Left lobe of liver (tissue), 2 donors: ENCODE data around the gene LRRC8C. TPM values are rescaled to one million over a fixed set of nuclear protein-coding genes. Genes with fewer than 3 reads are reported as not detected.

ENCODE experiments used
- ATAC-seq: fragments of 200-7000 bp; cut with Tn5 transposase; one replicate; pipeline ENCODE4 v1.9.1; 2020; ENCODE audit warnings: mild to moderate bottlenecking, moderate library complexity
- DNase-seq: peaks from one replicate; pipeline ENCODE4 v3.0.0-alpha.2; 2020; ENCODE audit warnings: low spot score
- total RNA-seq: library from RNA; stranded (reverse); gene quantifications from one replicate; pipeline ENCODE4 v1.2.1, GENCODE V29; 2021
- donor health status: DM: no; HTN: no; CAD: no; lungs with moderate emphysema.
- donor health status: DM: no; HTN: yes; CAD: no.

The LRRC8C gene
- total RNA-seq, 1 donor from 2014 or later: 0.73 TPM

DNA sequence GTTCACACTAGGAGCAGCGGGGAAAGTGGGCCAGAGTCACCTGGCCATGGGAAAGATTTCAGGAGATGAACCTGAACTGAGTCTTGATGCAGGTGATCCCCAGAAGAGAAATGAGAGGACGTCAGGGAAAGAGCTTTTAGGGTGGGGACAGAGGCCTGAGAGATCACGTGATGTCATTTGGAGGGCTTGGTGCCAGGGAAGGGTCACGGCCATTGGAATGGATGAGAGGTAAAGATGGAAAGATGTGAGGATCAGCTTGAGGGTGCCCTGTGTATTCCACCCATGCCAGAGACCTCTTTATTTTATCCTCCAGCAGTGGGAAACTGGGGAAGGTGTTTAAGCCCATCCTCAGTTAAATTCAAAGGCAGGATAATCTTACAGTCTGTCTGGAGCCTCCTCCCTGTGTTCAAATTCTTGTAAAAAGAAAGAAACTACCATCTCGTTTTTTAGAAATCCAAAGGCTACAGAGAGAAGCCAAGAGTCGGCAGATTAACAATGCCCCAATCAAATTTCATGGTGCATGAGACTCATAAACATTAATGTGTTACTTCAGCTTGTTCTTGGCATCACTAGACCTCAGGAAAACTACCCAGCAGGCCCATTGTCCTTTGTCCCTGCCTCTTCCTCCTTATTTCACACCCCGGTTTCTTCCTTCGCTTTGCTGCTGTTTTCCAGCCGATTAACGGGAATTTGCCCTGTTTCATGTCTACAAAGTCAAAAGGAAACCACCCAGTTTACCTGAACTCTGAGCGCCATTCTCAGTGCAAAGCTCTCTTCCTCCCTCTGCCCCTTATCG lies 94.8 kb downstream of the LRRC8C start:
- ATAC-seq (no peak), DNase-seq (no peak)

DNA sequence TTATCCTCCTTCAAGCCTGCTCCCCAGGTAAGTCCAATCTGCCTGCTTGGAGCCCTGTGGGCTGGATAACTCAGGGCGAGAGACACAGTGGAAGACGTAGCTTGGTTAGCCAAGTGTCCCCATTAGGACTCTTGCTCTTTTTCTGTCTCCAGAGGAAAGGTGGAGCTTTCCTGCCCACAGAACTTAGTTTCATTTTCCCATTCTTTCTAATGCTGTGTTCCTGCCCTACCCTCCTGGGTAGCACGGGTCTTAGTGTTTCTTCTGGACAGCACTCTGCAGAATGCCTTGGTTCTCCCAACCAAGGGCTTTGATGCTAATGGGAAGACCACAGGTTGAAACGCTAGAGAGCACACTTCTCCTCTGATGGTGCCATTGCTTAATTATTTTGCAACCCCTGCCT lies 95.5 kb downstream of the LRRC8C start:
- DNase-seq (no peak), ATAC-seq (peak; percentile 24)

DNA sequence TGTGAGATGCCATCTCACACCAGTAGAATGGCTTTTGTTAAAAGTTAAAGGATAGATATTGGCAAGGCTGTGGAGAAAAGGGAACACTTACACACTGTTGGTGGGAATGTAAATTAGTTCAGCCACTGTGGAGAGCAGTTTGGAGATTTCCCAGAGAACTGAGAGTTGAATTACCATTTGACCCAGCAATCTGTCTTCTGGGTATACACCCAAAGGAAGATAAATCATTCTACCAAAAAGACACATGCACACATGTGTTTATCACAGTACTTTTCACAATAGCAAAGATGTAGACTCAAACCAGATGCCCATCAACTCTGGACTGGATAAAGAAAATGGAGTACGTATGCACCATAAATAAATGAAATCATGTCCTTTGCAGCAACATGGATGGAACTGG lies 99.3 kb downstream of the LRRC8C start:
- ATAC-seq (no peak), DNase-seq (no peak)

DNA sequence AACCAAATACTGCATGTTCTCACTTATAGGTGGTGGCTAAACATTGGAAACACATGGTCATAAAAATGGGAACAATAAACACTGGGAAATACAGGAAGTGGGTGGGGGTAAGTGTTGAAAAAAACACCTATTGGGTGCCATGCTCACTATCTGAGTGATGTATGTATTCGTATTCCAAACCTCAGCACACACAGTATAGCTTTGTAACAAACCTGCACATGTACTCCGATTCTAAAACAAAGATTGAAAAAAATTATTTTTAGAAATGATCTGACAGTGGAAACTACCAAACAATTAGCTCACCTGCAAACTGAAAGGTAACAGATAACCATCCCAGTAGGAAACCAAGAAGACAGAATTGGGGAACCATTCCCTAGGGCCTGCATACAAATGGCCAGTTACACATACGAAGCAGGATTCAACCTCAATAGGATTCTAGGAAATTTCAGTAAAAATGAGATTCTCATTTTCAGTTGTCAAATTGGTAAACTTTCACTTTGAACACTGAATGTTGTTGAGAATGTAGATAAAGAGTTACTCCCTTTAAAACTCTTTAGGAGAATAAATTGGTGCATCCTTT lies 99.8 kb downstream of the LRRC8C start:
- DNase-seq: no peak
- ATAC-seq: no peak

DNA sequence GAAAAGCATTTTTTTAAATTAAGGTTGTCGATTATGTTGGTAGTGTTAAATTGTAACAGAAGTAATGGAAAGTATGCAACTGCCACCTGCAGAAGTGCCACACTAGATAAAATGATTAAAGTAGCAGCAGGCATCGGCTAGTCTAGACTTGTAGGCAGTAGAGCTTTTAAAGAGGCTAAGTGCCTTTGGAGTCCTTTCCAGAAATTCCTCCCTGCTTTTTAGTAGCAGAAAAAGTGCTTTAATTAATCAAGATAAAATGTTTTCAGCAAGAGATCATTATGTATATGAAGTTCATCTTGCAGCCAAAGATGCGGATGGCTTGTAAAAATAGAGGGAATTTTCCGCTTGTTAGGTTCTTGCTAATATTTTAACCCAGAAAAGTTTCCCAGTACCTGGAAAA lies 100.8 kb downstream of the LRRC8C start:
- no peak for DNase-seq
- no peak for ATAC-seq

DNA sequence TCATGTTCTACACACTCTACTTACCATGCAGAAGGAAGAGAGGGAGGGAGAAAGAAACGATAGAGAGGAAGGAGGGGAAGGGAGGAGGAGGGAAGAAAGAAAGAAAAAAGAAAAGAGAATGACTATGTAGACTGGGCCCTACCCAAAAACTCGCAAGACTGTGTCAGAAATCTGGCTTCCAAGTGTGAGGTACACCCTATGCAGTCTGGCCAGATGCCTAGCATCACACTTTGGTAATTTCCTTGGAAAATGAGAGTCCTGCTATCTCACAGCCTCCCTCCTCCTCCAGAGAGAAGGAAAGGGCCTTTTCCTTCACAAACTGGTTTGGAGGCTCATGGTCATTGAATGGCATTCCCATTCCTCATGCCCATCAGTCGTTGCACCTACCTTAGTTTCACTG lies 101.5 kb downstream of the LRRC8C start:
- no peak for ATAC-seq
- no peak for DNase-seq

DNA sequence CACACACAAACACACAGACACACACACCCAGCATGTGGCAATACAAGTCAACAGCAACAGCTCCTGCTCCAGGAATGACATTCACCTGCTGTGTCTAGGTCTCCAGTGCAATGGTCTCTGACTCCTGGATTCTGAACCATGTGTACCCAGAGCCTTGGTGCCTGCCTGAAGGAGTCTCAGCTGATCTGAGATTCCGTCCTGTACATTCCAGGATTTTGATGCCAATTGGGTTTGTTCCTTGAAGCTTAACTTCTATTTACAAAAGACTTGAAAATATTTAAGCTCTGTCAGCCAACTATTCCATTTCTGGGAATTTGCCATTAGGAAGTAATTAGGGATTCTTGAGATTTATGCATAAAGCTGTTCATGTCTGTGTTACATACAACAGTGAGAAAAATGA lies 102.6 kb downstream of the LRRC8C start:
- ATAC-seq (no peak), DNase-seq (no peak)

DNA sequence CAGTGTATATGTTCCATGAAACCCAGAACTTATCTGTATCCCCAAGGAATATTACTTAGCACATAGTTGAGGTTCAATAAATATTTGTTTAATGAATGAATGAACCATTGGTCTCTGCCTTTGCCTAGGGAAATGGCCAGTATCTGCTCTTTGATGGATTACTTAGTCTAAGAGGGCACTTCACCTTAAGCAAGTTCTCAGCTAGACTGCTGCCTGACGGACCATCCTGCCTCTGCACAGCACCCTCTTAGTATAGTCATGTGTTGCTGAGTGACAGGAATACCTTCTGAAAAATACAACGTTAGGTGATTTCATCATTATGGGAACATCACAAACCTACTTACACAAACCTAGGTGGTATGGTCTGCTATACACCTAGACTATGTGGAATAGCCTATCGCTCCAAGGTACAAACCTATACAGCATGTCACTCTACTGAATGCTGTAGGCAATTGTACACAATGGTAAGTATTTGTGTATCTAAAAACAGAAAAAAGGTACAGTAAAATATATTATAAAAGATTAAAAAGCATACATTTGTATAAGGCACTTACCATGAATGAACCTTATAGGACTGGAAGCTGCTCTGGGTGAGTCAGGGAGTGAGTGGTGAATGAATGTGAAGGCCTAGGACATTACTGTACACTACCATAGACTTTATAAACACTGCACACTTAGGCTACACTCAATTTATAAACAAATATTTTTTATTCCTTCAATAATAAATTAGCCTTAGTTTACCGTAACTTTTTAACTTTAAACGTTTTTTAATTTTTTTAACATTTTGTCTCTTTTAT lies 104.2 kb downstream of the LRRC8C start:
- ATAC-seq (no peak), DNase-seq (no peak)

DNA sequence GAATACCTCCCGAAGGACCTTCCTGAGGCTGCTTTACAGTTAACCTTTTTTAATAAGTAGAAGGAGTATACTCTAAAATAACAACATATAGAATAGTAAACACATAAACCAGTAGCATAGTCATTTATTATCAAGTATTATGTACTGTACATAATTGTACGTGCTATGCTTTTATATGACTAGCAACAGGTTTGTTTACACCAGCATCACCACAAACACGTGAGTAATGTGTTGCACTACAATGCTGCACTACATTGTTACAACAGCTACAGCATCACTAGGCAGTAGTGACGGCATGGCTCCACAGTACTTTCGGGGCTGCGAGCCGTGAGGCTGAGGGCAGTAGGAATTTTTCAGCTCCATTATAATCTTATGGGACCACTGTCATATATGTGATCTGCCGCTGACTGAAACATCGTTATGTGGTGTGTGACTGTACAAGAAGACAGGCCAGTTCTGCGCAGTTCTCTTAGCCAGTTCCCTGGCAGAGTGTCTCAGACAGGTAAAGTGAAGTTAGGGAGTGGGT lies 105.1 kb downstream of the LRRC8C start:
- ATAC-seq (no peak), DNase-seq (no peak)

DNA sequence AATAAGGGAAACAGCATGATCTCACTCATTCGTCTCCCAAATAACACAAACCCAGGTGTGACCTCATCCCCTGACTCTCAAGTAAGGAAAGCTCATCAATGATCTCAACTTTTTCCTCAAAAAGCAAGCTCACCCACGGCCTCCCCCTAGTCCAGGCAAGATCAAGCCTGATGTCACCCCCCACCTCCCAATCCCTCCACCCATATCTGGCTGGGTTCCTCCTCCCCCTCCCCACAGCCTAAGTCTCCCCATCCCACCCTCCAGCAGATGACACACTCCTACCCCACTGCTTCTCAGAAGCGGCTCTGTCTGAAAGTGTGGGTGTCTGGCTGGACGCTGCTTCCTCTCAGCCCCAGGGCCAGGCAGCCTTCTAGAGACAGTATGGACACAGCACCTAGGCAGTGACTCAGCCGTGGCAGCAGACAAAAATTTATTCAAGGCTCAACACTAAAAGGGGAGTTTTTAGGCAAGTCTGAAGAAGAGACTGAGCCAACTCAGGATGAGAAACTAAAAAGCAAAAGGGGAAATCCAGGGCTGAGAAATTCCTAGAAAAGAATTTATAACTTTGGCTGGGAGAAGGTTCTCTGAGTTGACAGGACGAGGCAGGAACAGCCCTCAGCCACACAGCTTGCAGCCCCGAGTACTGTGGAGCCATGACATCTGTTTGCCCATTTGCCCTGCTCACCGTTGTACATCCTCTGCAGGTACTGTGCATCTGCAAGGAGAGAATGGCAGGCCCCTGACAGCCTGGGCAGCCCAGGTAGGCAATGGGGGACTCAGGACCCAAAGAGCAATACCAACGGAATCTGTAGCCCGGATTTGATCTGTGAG lies 106.3 kb downstream of the LRRC8C start:
- ATAC-seq (no peak), DNase-seq (no peak)

DNA sequence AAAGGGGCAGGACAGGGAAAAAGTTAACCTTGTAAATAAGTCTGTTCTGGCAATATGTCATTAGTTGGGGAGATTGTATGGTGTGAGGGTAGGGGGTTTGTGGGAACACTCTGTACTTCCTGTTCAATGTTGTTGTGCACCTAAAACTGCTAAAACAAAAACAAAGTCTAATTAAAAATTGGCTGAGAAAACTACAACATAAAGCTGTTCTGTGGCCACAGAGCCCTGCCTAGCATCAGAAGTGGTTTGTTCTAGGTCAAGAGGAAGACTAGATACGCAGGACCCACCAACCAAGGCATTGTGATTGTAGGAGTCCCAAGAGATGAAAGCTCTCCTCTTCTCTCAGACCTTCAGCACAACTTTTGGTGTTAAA lies 106.9 kb downstream of the LRRC8C start:
- no peak for ATAC-seq
- DNase-seq: no peak

DNA sequence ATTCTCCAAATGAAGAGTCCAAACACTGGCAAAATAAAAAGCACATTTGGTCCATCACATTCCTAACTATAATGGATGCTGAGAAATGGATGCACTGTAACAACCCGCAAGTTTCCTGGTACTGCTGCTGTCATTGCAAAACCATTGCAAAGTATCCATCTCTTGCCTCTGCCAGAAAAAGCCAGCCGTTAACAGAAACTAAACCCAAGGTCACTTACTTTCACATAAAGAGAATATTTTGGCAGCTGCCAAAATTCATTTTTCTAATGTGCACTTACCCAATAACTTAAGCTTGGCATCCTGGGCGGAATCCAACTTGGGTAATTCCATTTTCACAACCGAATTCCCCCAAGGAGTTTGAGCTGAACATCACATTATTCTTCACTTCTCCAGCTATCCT lies 110.9 kb downstream of the LRRC8C start:
- ATAC-seq: no peak

DNA sequence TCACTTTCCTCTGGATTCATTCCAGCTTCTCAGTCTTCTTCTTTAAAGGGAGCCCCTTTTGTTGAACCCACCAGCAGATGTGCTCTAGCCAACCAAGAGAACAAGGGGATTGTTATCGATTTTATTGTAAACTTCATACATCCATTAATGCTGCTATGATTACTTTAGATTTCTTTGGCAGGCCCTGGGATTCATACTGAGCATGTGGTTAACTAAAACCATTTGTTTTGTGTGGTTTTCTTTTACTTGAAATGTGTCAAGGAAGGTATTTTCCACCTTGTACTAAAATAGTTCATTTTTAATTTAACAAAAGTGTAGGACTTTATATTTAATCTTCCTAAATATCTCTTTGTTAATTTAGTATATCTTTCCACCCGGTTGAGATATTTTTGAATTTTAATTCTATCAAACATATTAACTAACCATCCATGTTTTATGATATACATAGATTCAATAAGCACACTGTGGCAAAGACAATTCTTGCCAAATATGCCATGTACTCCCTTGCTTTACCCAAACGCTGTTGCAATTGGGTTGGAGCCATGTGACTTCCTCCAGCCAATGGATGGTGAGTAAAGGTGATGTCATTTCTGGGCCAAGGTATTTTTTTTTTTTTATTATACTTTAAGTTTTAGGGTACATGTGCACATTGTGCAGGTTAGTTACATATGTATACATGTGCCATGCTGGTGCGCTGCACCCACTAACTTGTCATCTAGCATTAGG lies 113.7 kb downstream of the LRRC8C start:
- DNase-seq (no peak), ATAC-seq (no peak)

More for the DNA sequence above, 110.9 kb downstream of the LRRC8C start:
- no peak for DNase-seq

DNA sequence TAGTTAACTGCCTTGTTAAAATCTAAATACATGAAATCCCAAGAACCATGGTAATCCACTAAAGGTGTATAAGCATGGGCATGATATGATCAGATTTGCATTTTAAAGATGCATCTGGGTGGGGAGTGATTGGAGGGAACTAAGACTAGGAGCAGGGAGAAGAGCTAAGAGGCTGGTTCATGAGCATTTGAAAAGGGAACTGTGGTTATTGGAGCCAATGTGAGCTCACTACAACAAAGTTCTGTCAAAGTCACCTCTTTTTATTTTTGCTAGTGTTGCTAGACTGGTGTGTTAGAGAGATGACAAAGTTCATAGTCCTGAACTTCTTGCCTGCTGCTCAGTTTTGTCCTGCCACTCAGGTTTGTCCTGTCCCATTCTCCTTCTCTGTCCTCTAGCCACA lies 120.8 kb downstream of the LRRC8C start:
- DNase-seq: no peak
- ATAC-seq: peak; percentile 17

DNA sequence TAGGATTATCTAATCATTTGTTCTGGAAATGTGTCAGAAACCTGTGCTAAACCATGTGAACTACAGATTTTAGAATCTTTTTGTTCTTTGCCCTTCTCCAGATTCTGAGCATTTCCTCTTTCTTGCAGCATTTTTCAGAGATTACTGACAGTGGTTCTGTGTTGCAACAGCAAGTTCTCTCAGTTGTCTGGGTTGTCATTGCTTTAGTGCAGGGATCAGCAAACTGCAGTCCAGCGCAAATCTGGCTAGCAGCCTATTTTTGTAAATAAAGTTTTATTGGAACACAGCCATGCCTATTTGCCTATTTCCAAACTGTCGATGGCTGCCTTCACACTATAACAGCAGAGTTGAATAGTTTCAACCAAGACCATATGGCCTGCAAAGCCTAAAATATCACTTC lies 121.6 kb downstream of the LRRC8C start:
- ATAC-seq (peak; percentile 68), DNase-seq (no peak)

DNA sequence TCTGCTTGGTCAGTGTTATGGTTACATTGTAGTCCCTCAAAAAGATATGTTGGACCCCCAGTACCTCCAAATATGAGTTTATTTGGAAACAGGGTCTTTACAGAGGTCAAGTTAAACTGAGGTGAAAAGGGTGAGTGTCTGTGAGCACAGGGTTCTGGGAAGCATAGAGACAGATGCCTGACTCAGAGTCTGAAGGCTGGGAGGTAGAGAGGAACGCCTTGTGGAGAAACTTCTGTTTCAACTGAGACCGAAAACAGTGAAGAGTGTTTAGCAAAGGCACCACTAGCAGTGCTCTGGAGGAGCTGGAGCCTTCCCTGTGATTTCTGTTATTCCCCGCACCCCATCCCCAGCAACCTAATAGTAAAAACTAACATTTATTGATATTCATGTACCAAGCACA lies 122.7 kb downstream of the LRRC8C start:
- ATAC-seq (no peak), DNase-seq (no peak)

DNA sequence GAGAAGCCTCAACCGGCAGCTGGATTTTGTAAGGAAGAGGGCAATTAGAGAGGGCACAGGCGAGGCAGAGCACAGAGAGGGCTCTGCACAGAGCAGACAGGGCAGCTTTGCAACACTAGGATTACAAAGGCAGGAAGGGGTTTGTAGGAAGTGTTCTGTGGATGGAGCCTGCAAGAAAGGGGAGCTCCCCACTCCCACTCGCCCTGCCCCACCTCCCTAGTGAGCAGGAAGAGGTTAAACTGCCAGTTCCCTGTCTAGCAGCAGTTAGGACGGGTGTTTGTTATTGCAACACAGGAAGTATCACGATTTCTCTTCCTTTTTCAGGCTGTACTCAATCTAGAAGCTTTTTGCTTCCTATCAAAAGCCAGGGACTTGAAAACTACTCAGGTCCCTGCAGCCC lies 124.6 kb downstream of the LRRC8C start:
- ATAC-seq: peak; percentile 43
- no peak for DNase-seq

DNA sequence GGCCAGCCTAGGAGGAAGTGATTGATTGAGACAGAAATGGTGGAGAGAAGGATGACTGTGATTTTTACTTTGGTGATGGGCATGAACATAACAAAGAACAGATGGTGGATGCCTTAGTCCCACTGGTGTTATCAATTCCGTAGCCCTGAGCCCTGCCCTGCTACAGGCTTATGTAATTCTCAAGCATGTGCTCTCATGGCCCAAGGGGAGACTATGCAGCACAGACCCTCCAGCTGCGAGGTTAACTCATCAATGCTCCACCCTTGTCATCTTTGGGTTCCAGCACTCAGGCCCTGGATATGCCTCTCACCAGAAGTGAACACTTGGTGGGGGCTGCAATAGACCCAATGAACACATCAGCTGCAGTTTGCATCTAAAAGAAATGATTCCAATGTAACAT lies 125.2 kb downstream of the LRRC8C start:
- DNase-seq: no peak
- ATAC-seq: no peak

DNA sequence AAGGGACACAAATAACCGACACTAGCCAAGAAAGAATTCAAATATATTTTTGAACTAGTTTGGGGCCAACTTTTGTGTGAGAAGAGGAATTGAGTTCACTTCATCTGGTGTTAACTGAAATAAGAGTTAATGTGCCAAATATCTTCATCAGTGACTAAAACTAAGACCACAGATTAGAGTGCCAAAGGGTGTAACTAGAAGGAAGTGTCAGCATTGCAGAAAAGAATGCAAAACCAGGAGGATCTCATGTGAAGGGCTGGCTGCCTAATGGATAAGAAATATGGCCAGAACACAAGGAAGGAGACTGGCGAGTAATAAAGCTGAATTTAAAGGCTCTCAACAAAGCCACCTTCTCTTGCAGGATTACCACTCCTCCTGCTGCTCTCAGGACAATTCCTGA lies 126.1 kb downstream of the LRRC8C start:
- ATAC-seq (no peak), DNase-seq (no peak)

DNA sequence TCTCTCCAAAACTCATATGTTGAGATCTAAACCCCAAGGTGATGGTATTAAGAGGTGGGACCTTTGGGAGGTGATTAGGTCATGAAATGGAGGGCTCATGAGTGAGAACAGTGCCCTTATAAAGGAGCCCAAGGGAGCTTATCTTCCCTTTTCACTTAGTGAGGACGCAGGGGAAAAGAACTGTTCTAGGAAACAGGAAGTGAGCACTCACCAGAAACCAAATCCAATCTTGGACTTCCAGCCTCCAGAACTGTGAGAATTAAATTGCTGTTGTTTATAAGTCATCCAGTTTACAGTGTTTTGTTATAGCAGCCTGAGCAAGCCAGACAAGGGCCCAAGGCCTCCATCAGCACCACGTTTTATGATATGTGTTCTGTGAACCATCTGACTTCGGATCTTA lies 127.6 kb downstream of the LRRC8C start:
- DNase-seq: no peak
- no peak for ATAC-seq
